ENCODE data around the gene RBM12. TPM values are rescaled to one million over a fixed set of nuclear protein-coding genes. Genes with fewer than 3 reads are reported as not detected.

Gene RBM12
- total and polyA plus RNA-seq, 2 of the 4 experiments (the other 2 are of a cell fraction), result 44.7 to 65.8 TPM

DNA sequence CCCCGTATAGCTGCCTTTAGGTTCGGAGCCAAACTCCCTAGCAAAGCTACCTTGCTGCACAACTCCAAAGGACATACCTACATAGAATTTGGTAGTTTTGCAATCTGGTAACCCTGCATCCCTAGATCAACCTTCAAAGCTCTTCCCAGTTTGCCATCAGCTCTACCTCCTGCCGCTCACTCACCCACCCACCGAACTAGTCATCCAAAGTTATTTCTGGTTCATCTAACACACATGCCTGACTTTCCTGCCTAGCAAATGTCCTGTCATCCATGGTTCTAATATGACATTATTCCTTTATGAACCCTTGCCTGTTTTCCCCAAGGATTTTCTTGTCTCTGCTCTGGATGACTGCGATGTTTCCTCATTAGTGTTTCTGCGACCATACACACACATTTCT, 27.4 kb downstream of the RBM12 start:
- Histone ChIP-seq H2AFZ (replicated peaks; ENCODE audit: low read length, poor library complexity) (no peak overlapping the region), H3K9me1 (ENCODE audit: insufficient read depth, low read length) (peaks cover 39% of the 10 kb centered on the region), H3K27me3 (ENCODE audit: control insufficient read depth, insufficient read depth, low read length) (no peaks in the 10 kb centered on the region), H3K4me1 (ENCODE audit: control insufficient read depth, insufficient read depth, low read length) (peaks cover 11% of the 10 kb centered on the region), H2AK9ac (replicated peaks; ENCODE audit: low read depth, low read length, poor library complexity) (no peak overlapping the region), H3K36me3 (ENCODE audit: control insufficient read depth, insufficient read depth, low read length) (peaks cover 3% of the 10 kb centered on the region; the same call in 1 of the 2 replicates), H3K14ac (replicated peaks; ENCODE audit: low read depth, low read length) (no peak overlapping the region), H3K9ac (ENCODE audit: low read depth, low read length) (no peak overlapping the region), H3K56ac (ENCODE audit: extremely low read depth, insufficient read depth, low read length) (no peak overlapping the region), H3K4ac (ENCODE audit: low read depth, low read length) (no peak overlapping the region), H4K8ac (ENCODE audit: low read depth in 2 of 2, low read length in 2 of 2) (no peak overlapping the region), H3K4me3 (ENCODE audit: insufficient read depth, low read depth, low read length) (no peak overlapping the region), H2BK15ac (ENCODE audit: low read depth, low read length) (no peak overlapping the region), H4K91ac (ENCODE audit: insufficient read depth, low read depth, low read length) (no peak overlapping the region), H3K9me3 (ENCODE audit: control insufficient read depth, insufficient read depth, low read length) (no peaks in the 10 kb centered on the region), H3K79me1 (ENCODE audit: low read depth in 1 of 2, low read length in 2 of 2) (peaks cover 57 to 93% of the 10 kb centered on the region in 2 experiments), H3K23ac (ENCODE audit: low read depth, low read length) (0 out of 2 replicates have a peak overlapping the region, but pooled peaks have one; percentile 24), H3K18ac (ENCODE audit: low read depth, low read length) (no peak overlapping the region), H3K27ac (ENCODE audit: insufficient read depth, low read length) (no peak overlapping the region), H2BK5ac (ENCODE audit: low read depth, low read length, poor library complexity, severe bottlenecking) (no peak overlapping the region), H4K5ac (ENCODE audit: low read depth, low read length) (no peak overlapping the region), H3K4me2 (ENCODE audit: low read depth, low read length) (no peak overlapping the region), H2BK20ac (ENCODE audit: low read depth, low read length) (no peak overlapping the region), H2BK120ac (ENCODE audit: low read depth, low read length) (no peak overlapping the region), H4K20me1 (ENCODE audit: insufficient read depth, low read length) (peaks cover 85% of the 10 kb centered on the region), H2AK5ac (ENCODE audit: low read depth, low read length) (no peak overlapping the region)
- DNase-seq, result no peak
- TF ChIP-seq, protein P1, sequence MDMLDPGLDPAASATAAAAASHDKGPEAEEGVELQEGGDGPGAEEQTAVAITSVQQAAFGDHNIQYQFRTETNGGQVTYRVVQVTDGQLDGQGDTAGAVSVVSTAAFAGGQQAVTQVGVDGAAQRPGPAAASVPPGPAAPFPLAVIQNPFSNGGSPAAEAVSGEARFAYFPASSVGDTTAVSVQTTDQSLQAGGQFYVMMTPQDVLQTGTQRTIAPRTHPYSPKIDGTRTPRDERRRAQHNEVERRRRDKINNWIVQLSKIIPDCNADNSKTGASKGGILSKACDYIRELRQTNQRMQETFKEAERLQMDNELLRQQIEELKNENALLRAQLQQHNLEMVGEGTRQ (IDR thresholded peaks at IDR 0.05; ENCODE audit: low read depth, low read length), result no peak
- no peak for TF ChIP-seq POLR2A (IDR thresholded peaks at IDR 0.05; ENCODE audit: low read depth, low read length)
- no peak for TF ChIP-seq BHLHE40 (IDR thresholded peaks at IDR 0.05; ENCODE audit: low read depth, low read length)
- no peak for TF ChIP-seq RFX5 (IDR thresholded peaks at IDR 0.05; ENCODE audit: low read depth, low read length)
- TF ChIP-seq CHD1 (IDR thresholded peaks at IDR 0.05; ENCODE audit: low read depth, low read length), result no peak
- TF ChIP-seq RCOR1 (IDR thresholded peaks at IDR 0.05; ENCODE audit: insufficient replicate concordance, low read length), result no peak
- TF ChIP-seq MAZ (IDR thresholded peaks at IDR 0.05; ENCODE audit: borderline replicate concordance, low read depth, low read length), result no peak
- TF ChIP-seq RAD21 (IDR thresholded peaks at IDR 0.05; ENCODE audit: low read length), result no peak
- no peak for TF ChIP-seq MAFK (IDR thresholded peaks at IDR 0.05; ENCODE audit: low read depth, low read length)
- TF ChIP-seq FOS (IDR thresholded peaks at IDR 0.05; ENCODE audit: low read depth, low read length), result no peak
- TF ChIP-seq, protein P2, sequence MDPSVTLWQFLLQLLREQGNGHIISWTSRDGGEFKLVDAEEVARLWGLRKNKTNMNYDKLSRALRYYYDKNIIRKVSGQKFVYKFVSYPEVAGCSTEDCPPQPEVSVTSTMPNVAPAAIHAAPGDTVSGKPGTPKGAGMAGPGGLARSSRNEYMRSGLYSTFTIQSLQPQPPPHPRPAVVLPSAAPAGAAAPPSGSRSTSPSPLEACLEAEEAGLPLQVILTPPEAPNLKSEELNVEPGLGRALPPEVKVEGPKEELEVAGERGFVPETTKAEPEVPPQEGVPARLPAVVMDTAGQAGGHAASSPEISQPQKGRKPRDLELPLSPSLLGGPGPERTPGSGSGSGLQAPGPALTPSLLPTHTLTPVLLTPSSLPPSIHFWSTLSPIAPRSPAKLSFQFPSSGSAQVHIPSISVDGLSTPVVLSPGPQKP (IDR thresholded peaks at IDR 0.05; ENCODE audit: borderline replicate concordance, low read depth, low read length), result no peak
- TF ChIP-seq, protein P3, sequence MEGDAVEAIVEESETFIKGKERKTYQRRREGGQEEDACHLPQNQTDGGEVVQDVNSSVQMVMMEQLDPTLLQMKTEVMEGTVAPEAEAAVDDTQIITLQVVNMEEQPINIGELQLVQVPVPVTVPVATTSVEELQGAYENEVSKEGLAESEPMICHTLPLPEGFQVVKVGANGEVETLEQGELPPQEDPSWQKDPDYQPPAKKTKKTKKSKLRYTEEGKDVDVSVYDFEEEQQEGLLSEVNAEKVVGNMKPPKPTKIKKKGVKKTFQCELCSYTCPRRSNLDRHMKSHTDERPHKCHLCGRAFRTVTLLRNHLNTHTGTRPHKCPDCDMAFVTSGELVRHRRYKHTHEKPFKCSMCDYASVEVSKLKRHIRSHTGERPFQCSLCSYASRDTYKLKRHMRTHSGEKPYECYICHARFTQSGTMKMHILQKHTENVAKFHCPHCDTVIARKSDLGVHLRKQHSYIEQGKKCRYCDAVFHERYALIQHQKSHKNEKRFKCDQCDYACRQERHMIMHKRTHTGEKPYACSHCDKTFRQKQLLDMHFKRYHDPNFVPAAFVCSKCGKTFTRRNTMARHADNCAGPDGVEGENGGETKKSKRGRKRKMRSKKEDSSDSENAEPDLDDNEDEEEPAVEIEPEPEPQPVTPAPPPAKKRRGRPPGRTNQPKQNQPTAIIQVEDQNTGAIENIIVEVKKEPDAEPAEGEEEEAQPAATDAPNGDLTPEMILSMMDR (conservative IDR thresholded peaks at IDR 0.05; ENCODE audit: low read depth, low read length), result no peak
- TF ChIP-seq CEBPB (IDR thresholded peaks at IDR 0.05; ENCODE audit: low read depth, low read length), result no peak
- TF ChIP-seq NFE2L2 (IDR thresholded peaks at IDR 0.05; ENCODE audit: low read depth, low read length), result no peak
- no peak for TF ChIP-seq SMC3 (IDR thresholded peaks at IDR 0.05; ENCODE audit: low read depth, low read length)
- TF ChIP-seq MXI1 (IDR thresholded peaks at IDR 0.05; ENCODE audit: borderline replicate concordance, low read depth, low read length), result no peak
- WGBS, 2 experiments (ENCODE audit: extremely low coverage in 2 of 2, insufficient read length in 1 of 2), result 100% methylated on average over 6 of the region's 6 CpGs; no CpG with 5 or more reads in 1 of the 2 experiments
- ChIA-PET POLR2A (ENCODE audit: unreplicated experiment) (no interaction called here), CTCF (no interaction called here)
- intact Hi-C loops (cut with micrococcal nuclease), result no loop called here
- ATAC-seq (ENCODE audit: low read depth), result no peak
- dilution Hi-C loops (cut with HindIII; ENCODE audit: low sequenced_read_pairs, unreplicated experiment), result no loop called here
- BruUV-seq (replicated peaks), result no TSS peak
- in situ Hi-C loops (cut with MboI; ENCODE audit: low sequenced_read_pairs), result no loop called here

Measured in IMR-90 (cell line).